Kidney epithelial cell (primary cell): ENCODE data around the gene ECSIT. TPM values are rescaled to one million over a fixed set of nuclear protein-coding genes. Genes with fewer than 3 reads are reported as not detected.
"Not testable (repeated sequence)": the region's sequence is repeated elsewhere in the genome, so short reads cannot be mapped to it uniquely, and the experiment has no call there.

Experiments
- DNase-seq: peaks from one replicate; pipeline ENCODE4 v3.0.0-alpha.2; 2010; ENCODE audit warnings: low read depth
- H3K27me3 ChIP-seq: 2 replicates; pipeline ENCODE4 v1.6.0; 2011; ENCODE audit warnings: low read length; ENCODE audit not compliant: control insufficient read depth, insufficient read depth
- H3K36me3 ChIP-seq: 2 replicates; pipeline ENCODE4 v1.5.1; 2011; ENCODE audit warnings: low read length; ENCODE audit not compliant: control insufficient read depth, insufficient read depth
- H3K4me3 ChIP-seq: 2 replicates; pipeline ENCODE4 v1.5.1; 2011; ENCODE audit warnings: low read depth, mild to moderate bottlenecking, control low read depth, low read length
- total RNA-seq: library from RNA; depleted of rRNA; stranded (reverse); fragments of >200 nt; gene quantifications from 2 replicates; pipeline ENCODE4 v1.2.3, GENCODE V29; 2015
- TF ChIP-seq, protein P1 (sequence below): IDR thresholded peaks from 2 replicates; pipeline ENCODE4 v1.5.1; 2011; ENCODE audit warnings: mild to moderate bottlenecking, moderate library complexity, low read length, control low read depth, inconsistent platforms; ENCODE audit not compliant: insufficient read depth, poor library complexity, severe bottlenecking

Gene ECSIT
- total RNA-seq, 1 donor from 2014 or later: 37.4 TPM

GRCh38 chr19:11479090-11479897 lies 49.6 kb downstream of the ECSIT start:
- no peaks in the 10 kb centered on the region for H3K36me3 ChIP-seq
- no peak overlapping the region for H3K4me3 ChIP-seq
- TF ChIP-seq, protein P1, sequence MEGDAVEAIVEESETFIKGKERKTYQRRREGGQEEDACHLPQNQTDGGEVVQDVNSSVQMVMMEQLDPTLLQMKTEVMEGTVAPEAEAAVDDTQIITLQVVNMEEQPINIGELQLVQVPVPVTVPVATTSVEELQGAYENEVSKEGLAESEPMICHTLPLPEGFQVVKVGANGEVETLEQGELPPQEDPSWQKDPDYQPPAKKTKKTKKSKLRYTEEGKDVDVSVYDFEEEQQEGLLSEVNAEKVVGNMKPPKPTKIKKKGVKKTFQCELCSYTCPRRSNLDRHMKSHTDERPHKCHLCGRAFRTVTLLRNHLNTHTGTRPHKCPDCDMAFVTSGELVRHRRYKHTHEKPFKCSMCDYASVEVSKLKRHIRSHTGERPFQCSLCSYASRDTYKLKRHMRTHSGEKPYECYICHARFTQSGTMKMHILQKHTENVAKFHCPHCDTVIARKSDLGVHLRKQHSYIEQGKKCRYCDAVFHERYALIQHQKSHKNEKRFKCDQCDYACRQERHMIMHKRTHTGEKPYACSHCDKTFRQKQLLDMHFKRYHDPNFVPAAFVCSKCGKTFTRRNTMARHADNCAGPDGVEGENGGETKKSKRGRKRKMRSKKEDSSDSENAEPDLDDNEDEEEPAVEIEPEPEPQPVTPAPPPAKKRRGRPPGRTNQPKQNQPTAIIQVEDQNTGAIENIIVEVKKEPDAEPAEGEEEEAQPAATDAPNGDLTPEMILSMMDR: no peak
- DNase-seq: no peak
- H3K27me3 ChIP-seq: peaks cover 53% of the 10 kb centered on the region

DNA sequence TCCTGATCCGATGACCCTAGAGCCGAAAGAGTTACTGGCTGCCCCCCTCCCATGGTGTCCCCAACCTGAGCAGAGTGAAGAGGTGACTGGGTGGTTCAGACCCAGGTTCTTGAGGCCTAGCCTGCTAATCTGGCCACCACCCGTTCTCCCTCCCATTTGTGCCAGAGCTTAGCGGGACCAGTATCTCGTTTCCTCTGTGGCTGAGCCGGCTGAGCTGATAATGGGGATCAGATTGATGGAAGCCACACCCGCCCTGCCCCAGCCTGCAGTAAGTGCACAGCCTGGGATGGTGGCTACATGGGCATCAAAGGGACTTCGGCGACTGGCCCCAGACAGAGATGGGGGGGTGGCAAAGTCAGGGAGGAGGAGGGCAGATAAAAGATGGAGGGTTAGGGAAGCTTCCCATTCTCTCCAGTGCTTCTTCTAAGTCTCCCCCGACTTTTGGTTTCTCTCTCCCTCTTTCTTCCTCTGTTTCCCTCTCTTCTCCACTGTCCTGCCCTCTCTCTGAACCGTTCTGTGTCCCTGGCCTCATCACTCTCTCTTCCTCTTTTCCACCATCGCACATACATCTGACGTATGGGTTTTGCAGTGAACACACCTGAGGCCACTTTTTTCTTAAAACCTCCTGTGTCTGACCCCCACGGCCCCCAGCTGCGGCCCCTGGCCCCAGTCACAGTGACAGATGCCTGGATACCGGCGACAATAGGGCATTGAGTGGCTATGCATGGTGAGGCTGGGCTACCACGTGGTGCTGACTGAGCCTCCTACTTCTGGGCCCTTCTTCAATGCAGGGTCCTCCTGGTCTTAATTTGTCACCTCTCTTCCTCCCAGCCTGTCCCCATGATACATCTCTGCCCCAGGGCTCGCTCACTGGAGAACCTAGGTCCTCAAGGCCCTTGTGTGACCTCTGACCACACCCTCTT lies 50.5 kb downstream of the ECSIT start:
- DNase-seq: no peak
- Histone ChIP-seq H3K36me3 (no peaks in the 10 kb centered on the region), H3K4me3 (no peak overlapping the region), H3K27me3 (peaks cover 56% of the 10 kb centered on the region)
- TF ChIP-seq, protein P1: no peak

DNA sequence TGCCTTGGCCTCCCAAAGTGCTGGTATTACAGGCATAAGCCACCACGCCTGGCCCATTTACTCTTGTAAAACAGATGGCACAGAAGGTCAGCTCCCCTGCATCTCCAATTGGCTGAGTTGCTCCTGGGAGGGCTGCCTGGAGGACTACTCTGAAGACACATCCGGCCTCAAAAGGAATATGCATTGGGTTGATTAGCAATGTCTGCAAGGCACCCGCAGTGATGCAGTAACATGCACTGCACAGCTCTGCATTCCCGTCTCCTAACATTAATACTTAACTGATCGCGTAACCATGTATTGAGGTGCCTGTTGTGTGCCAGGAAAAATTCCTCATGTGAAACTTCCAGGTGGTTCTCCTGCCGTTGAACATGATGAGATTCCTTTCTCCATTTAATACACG lies 53.1 kb downstream of the ECSIT start:
- TF ChIP-seq, protein P1: no peak
- no peak for DNase-seq
- Histone ChIP-seq H3K4me3 (no peak overlapping the region), H3K36me3 (no peaks in the 10 kb centered on the region), H3K27me3 (peaks cover 33% of the 10 kb centered on the region)

GRCh38 chr19:11475343-11475742 lies 53.6 kb downstream of the ECSIT start:
- not testable (repeated sequence) for H3K36me3 ChIP-seq

GRCh38 chr19:11473725-11474124 lies 55.2 kb downstream of the ECSIT start:
- Histone ChIP-seq H3K36me3 (no peaks in the 10 kb centered on the region), H3K4me3 (no peak overlapping the region), H3K27me3 (peaks cover 12% of the 10 kb centered on the region)
- no peak for DNase-seq
- TF ChIP-seq, protein P1: no peak

More at GRCh38 chr19:11475343-11475742, 53.6 kb downstream of the ECSIT start:
- not testable (repeated sequence) for H3K4me3 ChIP-seq, DNase-seq
- peaks cover 28% of the 10 kb centered on the region for H3K27me3 ChIP-seq

DNA sequence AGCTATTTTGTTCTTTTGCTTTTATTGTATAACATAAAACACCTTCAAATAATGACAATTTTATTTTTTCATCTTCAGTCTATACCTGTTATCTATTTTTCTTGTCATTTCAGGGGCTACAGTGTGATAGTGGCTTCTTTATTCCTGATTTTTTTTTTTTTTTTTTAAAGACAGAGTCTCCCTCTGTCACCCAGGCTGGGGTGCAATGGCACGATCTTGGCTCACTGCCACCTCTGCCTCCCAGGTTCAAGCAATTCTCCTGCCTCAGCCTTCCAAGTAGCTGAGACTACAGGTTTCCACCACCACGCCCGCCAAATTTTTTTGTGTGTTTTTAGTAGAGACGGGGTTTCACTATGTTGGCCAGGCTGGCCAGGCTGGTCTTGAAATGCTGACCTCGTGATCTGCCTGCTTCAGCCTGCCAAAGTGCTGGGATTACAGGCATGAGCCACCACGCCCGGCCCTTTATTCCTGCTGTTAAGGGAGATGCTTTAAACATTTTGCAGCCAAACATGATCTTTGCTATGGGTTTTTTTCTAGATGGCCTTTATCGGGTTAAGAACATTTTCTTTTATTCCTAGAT lies 60.6 kb downstream of the ECSIT start:
- H3K36me3 ChIP-seq, H3K27me3 ChIP-seq, DNase-seq, H3K4me3 ChIP-seq: not testable (repeated sequence)
